ENCODE results near the gene D2HGDH. TPM values are rescaled to one million over a fixed set of nuclear protein-coding genes. Genes with fewer than 3 reads are reported as not detected.

D2HGDH gene
- total RNA-seq, 3 donors from 2014 or later (not counting 1 experiment from before 2014, with no cell fraction given): 28.9 to 45.5 (median 43.4) TPM

DNA sequence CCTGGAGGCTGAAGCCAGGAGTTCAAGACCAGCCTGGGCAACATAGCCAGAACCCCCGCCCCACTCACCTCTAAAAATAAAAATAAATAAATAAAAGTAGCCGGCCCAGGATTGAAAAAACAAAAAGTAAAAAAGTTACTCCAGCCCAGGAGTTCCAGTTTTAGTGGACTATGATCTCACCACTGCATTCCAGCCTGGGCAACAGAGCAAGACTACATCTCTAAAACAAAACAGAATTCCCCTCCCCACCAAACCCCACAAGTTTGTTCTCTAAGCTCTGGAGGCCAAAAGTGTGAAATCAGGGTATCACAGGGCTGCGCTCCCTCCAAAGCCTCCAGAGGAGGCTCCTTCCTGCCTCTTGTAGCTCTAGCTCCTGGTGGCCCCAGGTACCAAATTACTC, 1.7 kb downstream of the D2HGDH start:
- TF ChIP-seq, protein P1, sequence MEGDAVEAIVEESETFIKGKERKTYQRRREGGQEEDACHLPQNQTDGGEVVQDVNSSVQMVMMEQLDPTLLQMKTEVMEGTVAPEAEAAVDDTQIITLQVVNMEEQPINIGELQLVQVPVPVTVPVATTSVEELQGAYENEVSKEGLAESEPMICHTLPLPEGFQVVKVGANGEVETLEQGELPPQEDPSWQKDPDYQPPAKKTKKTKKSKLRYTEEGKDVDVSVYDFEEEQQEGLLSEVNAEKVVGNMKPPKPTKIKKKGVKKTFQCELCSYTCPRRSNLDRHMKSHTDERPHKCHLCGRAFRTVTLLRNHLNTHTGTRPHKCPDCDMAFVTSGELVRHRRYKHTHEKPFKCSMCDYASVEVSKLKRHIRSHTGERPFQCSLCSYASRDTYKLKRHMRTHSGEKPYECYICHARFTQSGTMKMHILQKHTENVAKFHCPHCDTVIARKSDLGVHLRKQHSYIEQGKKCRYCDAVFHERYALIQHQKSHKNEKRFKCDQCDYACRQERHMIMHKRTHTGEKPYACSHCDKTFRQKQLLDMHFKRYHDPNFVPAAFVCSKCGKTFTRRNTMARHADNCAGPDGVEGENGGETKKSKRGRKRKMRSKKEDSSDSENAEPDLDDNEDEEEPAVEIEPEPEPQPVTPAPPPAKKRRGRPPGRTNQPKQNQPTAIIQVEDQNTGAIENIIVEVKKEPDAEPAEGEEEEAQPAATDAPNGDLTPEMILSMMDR (IDR thresholded peaks at IDR 0.05): no peak

DNA sequence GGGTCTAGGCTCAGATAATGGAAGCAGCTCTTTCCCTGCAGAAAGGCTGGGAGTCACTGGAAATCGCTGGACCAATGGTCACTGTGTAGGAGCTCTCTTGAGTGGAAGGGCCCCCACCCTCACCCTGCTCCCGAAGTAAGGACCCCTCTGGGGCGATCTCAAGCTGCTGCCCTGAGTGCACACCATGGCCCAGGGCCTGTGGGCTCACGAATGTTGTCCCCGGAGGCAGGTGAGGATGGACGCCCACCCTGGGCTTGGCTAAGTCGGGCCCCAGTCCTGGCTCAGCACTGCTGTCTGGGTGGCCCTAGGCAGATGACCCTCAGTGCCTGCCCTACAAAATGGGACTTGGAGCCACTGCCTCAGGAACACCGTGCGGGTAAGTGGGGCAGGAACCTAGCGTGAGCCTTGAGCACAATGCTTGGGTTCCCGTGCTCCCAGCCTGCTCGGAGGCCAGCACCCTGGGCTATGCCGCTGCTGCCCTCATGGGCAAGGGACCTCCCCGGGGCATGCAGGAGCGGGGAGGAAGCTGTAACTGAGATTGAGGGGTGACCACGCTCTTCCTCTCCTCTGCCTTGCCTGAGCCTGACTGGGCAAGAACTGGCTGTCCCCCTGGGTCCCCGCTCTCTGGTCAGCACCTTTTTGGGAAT, 3.7 kb downstream of the D2HGDH start:
- intact Hi-C loops (cut with micrococcal nuclease): no loop called here
- no peak overlapping the region for H3K27ac ChIP-seq (ENCODE audit: low read length)
- no peak for ATAC-seq
- H3K27me3 Mint-ChIP-seq (ENCODE audit: low read depth in 2 of 2): no peaks in the 10 kb centered on the region
- peaks cover 19 to 25% of the 10 kb centered on the region in 2 donors for H3K4me1 Mint-ChIP-seq
- H3K27ac Mint-ChIP-seq: no peak overlapping the region
- TF ChIP-seq, protein P1 (IDR thresholded peaks at IDR 0.05): no peak
- H3K9me3 Mint-ChIP-seq: no peaks in the 10 kb centered on the region
- peaks cover 52% of the 10 kb centered on the region for H3K4me1 ChIP-seq (ENCODE audit: control insufficient read depth, insufficient read depth, low read length)
- H3K9me3 ChIP-seq (ENCODE audit: control insufficient read depth, insufficient read depth, low read length): no peaks in the 10 kb centered on the region
- DNase-seq: no peak
- peak overlapping the region; percentile 56 for H3K4me3 Mint-ChIP-seq
- H3K4me3 ChIP-seq (ENCODE audit: low read length): no peak overlapping the region
- peaks cover 6% of the 10 kb centered on the region for H3K27me3 ChIP-seq (ENCODE audit: control insufficient read depth, insufficient read depth, low read length)
- 96% methylated on average over 17 of the region's 17 CpGs for WGBS (ENCODE audit: insufficient coverage)
- H3K36me3 ChIP-seq (ENCODE audit: control insufficient read depth, insufficient read depth, low read length): no peaks in the 10 kb centered on the region
- no peaks in the 10 kb centered on the region for H3K36me3 Mint-ChIP-seq

More for the DNA sequence above, 1.7 kb downstream of the D2HGDH start:
- Histone ChIP-seq H3K9me3 (ENCODE audit: control insufficient read depth, insufficient read depth, low read length) (no peaks in the 10 kb centered on the region), H3K4me1 (ENCODE audit: control insufficient read depth, insufficient read depth, low read length) (peaks cover 49% of the 10 kb centered on the region), H3K27me3 (ENCODE audit: control insufficient read depth, insufficient read depth, low read length) (no peaks in the 10 kb centered on the region), H3K4me3 (ENCODE audit: low read length) (no peak overlapping the region), H3K36me3 (ENCODE audit: control insufficient read depth, insufficient read depth, low read length) (no peaks in the 10 kb centered on the region), H3K27ac (ENCODE audit: low read length) (no peak overlapping the region)
- peak overlapping the region; percentile 68 for H3K4me3 Mint-ChIP-seq
- DNase-seq: no peak
- no peaks in the 10 kb centered on the region for H3K27me3 Mint-ChIP-seq (ENCODE audit: low read depth in 2 of 2)
- no peaks in the 10 kb centered on the region for H3K36me3 Mint-ChIP-seq
- intact Hi-C loops (cut with micrococcal nuclease): no loop called here
- H3K9me3 Mint-ChIP-seq: no peaks in the 10 kb centered on the region
- 100% methylated on average over 2 of the region's 3 CpGs for WGBS (ENCODE audit: insufficient coverage)
- no peak overlapping the region for H3K27ac Mint-ChIP-seq
- peaks cover 23 to 37% of the 10 kb centered on the region in 2 donors for H3K4me1 Mint-ChIP-seq
- no peak for ATAC-seq

DNA sequence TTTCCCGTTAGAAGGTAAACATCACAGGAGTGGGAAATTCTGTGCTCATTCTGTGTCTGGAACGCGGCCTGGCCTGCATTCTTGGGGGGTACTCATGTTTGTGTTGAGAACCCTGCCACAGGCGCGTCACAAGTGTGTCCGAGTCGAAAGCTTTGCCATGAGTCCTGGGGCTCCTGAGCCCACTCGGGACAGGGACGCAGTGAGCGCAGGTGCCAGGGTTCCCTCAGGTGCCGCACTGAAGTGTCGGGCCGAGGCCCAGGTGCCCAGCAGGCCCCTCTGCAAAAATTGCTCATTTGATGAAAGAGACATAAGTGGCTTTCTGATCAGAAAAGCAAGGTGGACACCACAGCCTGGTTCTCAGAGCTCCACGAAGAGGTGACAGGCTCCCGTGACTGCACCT, 4.7 kb downstream of the D2HGDH start:
- intact Hi-C loops (cut with micrococcal nuclease): no loop called here
- H3K4me3 ChIP-seq (ENCODE audit: low read length): no peak overlapping the region
- DNase-seq: no peak
- H3K4me1 Mint-ChIP-seq: peaks cover 19 to 25% of the 10 kb centered on the region in 2 donors
- no peaks in the 10 kb centered on the region for H3K27me3 Mint-ChIP-seq (ENCODE audit: low read depth in 2 of 2)
- no peak overlapping the region for H3K27ac Mint-ChIP-seq
- H3K27me3 ChIP-seq (ENCODE audit: control insufficient read depth, insufficient read depth, low read length): peaks cover 6% of the 10 kb centered on the region
- no peaks in the 10 kb centered on the region for H3K9me3 ChIP-seq (ENCODE audit: control insufficient read depth, insufficient read depth, low read length)
- H3K36me3 ChIP-seq (ENCODE audit: control insufficient read depth, insufficient read depth, low read length): no peaks in the 10 kb centered on the region
- WGBS (ENCODE audit: insufficient coverage): 94% methylated on average over 15 of the region's 15 CpGs
- no peak for ATAC-seq
- no peaks in the 10 kb centered on the region for H3K9me3 Mint-ChIP-seq
- H3K4me1 ChIP-seq (ENCODE audit: control insufficient read depth, insufficient read depth, low read length): peaks cover 42% of the 10 kb centered on the region
- no peaks in the 10 kb centered on the region for H3K36me3 Mint-ChIP-seq
- TF ChIP-seq, protein P1 (IDR thresholded peaks at IDR 0.05): no peak
- H3K27ac ChIP-seq (ENCODE audit: low read length): no peak overlapping the region
- H3K4me3 Mint-ChIP-seq: no peak overlapping the region

DNA sequence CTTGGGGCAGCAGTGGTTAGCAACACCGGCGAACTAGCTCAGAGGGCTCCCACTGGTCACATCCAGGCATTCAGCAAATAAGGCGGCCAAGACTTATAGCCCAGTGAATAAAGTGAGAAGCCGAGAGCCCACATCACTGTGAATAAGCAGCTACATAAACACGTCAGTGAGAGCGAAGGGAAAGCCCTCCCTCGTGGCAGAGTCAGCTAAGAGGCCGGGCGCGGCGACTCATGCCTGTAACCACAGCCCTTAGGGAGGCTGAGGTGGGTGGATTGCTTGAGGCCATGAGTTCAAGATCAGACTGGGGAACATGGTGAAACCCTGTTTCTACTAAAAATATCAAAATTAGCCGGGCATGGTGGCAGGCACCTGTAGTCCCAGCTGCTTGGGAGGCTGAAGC, 5.2 kb downstream of the D2HGDH start:
- Histone ChIP-seq H3K4me3 (ENCODE audit: low read length) (no peak overlapping the region), H3K36me3 (ENCODE audit: control insufficient read depth, insufficient read depth, low read length) (peaks cover 4% of the 10 kb centered on the region), H3K4me1 (ENCODE audit: control insufficient read depth, insufficient read depth, low read length) (peaks cover 41% of the 10 kb centered on the region), H3K27me3 (ENCODE audit: control insufficient read depth, insufficient read depth, low read length) (peaks cover 6% of the 10 kb centered on the region), H3K27ac (ENCODE audit: low read length) (no peak overlapping the region), H3K9me3 (ENCODE audit: control insufficient read depth, insufficient read depth, low read length) (no peaks in the 10 kb centered on the region)
- Mint-ChIP-seq H3K4me1 (peaks cover 19 to 25% of the 10 kb centered on the region in 2 donors), H3K4me3 (peak overlapping the region; percentile 50), H3K27me3 (ENCODE audit: low read depth in 2 of 2) (no peaks in the 10 kb centered on the region), H3K9me3 (no peaks in the 10 kb centered on the region), H3K27ac (peak overlapping the region in 1 of 2 donors; percentile 45), H3K36me3 (no peaks in the 10 kb centered on the region)
- no peak for ATAC-seq
- peak in 1 of 2 donors; percentile 44 for DNase-seq
- WGBS (ENCODE audit: insufficient coverage): 71% methylated on average over 12 of the region's 12 CpGs
- TF ChIP-seq, protein P1 (IDR thresholded peaks at IDR 0.05): no peak
- intact Hi-C loops (cut with micrococcal nuclease): loop anchor here (2.0 kb wide), 1 partner anchor 23 kb away; no protein-coding TSS in a partner anchor

Measured in natural killer cell (primary cell).